HCT116 (cell line): ENCODE data around the gene KLHL22. TPM values are rescaled to one million over a fixed set of nuclear protein-coding genes. Genes with fewer than 3 reads are reported as not detected.

Source experiments
- ATAC-seq: fragments of 200-7000 bp; cut with Tn5 transposase; 2 replicates; pipeline ENCODE4 v1.9.1; 2020; ENCODE audit warnings: mild to moderate bottlenecking, moderate library complexity
- BruUV-seq: library from RNA; stranded (reverse); fragments of 400-500 nt; replicated peaks from 2 replicates; lab custom pipeline; 2021; lab: Mats Ljungman, UMichigan
- CTCF ChIA-PET: fragments of 300-600 bp; sonication (Branson Sonifier 250); formaldehyde crosslinking; loops from one replicate; lab custom pipeline; 2021; ENCODE audit warnings: antibody characterized with exemption; lab: Charles Lee
- POLR2A ChIA-PET: fragments of 300-600, 350-600 bp; sonication (Branson Sonifier 250); formaldehyde crosslinking; loops from one replicate; lab custom pipeline; 2021; ENCODE audit warnings: antibody characterized with exemption; lab: Charles Lee
- RAD21 ChIA-PET, 2 experiments: fragments of 300-600 bp; sonication (Branson Sonifier 250); formaldehyde crosslinking; loops; one replicate each; lab custom pipeline; 2023; ENCODE audit warnings: low total read pairs in 2 of 2; ENCODE audit not compliant: uncharacterized antibody in 2 of 2, unreplicated experiment in 2 of 2, low non-redundant PET in 1 of 2; lab: Charles Lee
- DNase-seq: peaks from one replicate; pipeline ENCODE4 v3.0.0-alpha.2; 2010; ENCODE audit warnings: low read depth, low spot score
- H2AFZ ChIP-seq: fragments of 200-600 bp; shearing (Covaris generic), sonication (generic); 2 replicates; pipeline ENCODE4 v1.6.1; 2017; ENCODE audit warnings: low read depth, mixed run types, mixed read lengths, antibody characterized with exemption, low read length; ENCODE audit not compliant: poor library complexity, severe bottlenecking
- H3K27ac ChIP-seq: 2 replicates; pipeline ENCODE4 v1.5.1; 2012; ENCODE audit warnings: low read depth, low read length
- H3K27me3 ChIP-seq: fragments of 200-600 bp; sonication (generic); 2 replicates; pipeline ENCODE4 v1.6.1; 2016; ENCODE audit warnings: mixed run types, low read length, mixed read lengths; ENCODE audit not compliant: insufficient read depth
- H3K36me3 ChIP-seq, 2 experiments: fragments of 200-500 bp in 1 of 2; fragments of 200-600 bp in 1 of 2; sonication (Bioruptor generic) in 1 of 2; sonication (generic) in 1 of 2; 2 replicates each; pipeline versions ENCODE4 v1.5.1 to v1.6.1; 2014 to 2016; ENCODE audit warnings: low read length in 2 of 2, inconsistent platforms in 1 of 2, mixed read lengths in 1 of 2, mixed run types in 1 of 2; ENCODE audit not compliant: insufficient read depth in 2 of 2, control insufficient read depth in 1 of 2
- H3K4me1 ChIP-seq, 2 experiments: fragments of 200-600 bp in 1 of 2; sonication (generic) in 1 of 2; 2 replicates each; pipeline versions ENCODE4 v1.5.1 to v1.6.1; 2012 to 2017; ENCODE audit warnings: low read length in 2 of 2, inconsistent platforms in 1 of 2, mild to moderate bottlenecking in 1 of 2, mixed read lengths in 1 of 2, mixed run types in 1 of 2, moderate library complexity in 1 of 2; ENCODE audit not compliant: insufficient read depth in 2 of 2, control insufficient read depth in 1 of 2
- H3K4me2 ChIP-seq: fragments of 200-600 bp; sonication (generic); 2 replicates; pipeline ENCODE4 v1.6.1; 2017; ENCODE audit warnings: mixed run types, low read length, mixed read lengths
- H3K4me3 ChIP-seq, 2 experiments: fragments of 200-600 bp in 1 of 2; sonication (generic) in 1 of 2; replicated peaks in 1 of 2; 2 replicates each; pipeline ENCODE4 v1.5.1; 2011 to 2016; ENCODE audit warnings: low read length in 2 of 2, control low read depth in 1 of 2, low read depth in 1 of 2, mild to moderate bottlenecking in 1 of 2, mixed read lengths in 1 of 2, mixed run types in 1 of 2
- H3K79me2 ChIP-seq: fragments of 200-600 bp; sonication (generic); 2 replicates; pipeline ENCODE4 v1.6.1; 2017; ENCODE audit warnings: mild to moderate bottlenecking, mixed run types, low read length, moderate library complexity, mixed read lengths; ENCODE audit not compliant: insufficient read depth
- H3K9ac ChIP-seq: fragments of 200-600 bp; sonication (generic); 2 replicates; pipeline ENCODE4 v1.6.1; 2016; ENCODE audit warnings: low read length, mixed read lengths
- H3K9me2 ChIP-seq: fragments of 200-600 bp; sonication (generic), shearing (Covaris generic); 2 replicates; pipeline ENCODE4 v1.6.1; 2017; ENCODE audit warnings: mixed run types, mild to moderate bottlenecking, moderate library complexity; ENCODE audit not compliant: insufficient read depth
- H3K9me3 ChIP-seq, 2 experiments: fragments of 200-500 bp in 1 of 2; fragments of 200-600 bp in 1 of 2; sonication (Bioruptor generic) in 1 of 2; sonication (generic) in 1 of 2; 2 replicates each; pipeline ENCODE4 v1.6.1; 2014 to 2017; ENCODE audit warnings: low read length in 2 of 2, mixed read lengths in 2 of 2, inconsistent platforms in 1 of 2, low read depth in 1 of 2, mild to moderate bottlenecking in 1 of 2, mixed run types in 1 of 2, moderate library complexity in 1 of 2; ENCODE audit not compliant: control insufficient read depth in 1 of 2, insufficient read depth in 1 of 2
- H4K20me1 ChIP-seq: fragments of 200-600 bp; sonication (generic), shearing (Covaris generic); 2 replicates; pipeline ENCODE4 v1.6.1; 2017; ENCODE audit warnings: mixed run types, mild to moderate bottlenecking, moderate library complexity; ENCODE audit not compliant: insufficient read depth
- ATF3 ChIP-seq: IDR thresholded peaks from 2 replicates; pipeline ENCODE4 v1.6.1; 2012
- CBX3 ChIP-seq: IDR thresholded peaks from 2 replicates; pipeline ENCODE4 v1.6.1; 2012; ENCODE audit warnings: low read depth
- CEBPB ChIP-seq: IDR thresholded peaks from 2 replicates; pipeline ENCODE4 v1.6.1; 2012; ENCODE audit warnings: low read depth
- CTCF ChIP-seq, 3 experiments: fragments of 200-600 bp in 1 of 3; sonication (generic) in 1 of 3; IDR thresholded peaks in 2 of 3; conservative IDR thresholded peaks in 1 of 3; 2 replicates each; pipeline ENCODE4 v1.5.1; 2012 to 2017; ENCODE audit warnings: low read depth in 2 of 3, low read length in 2 of 3, antibody characterized with exemption in 1 of 3, borderline replicate concordance in 1 of 3, control low read depth in 1 of 3, mild to moderate bottlenecking in 1 of 3, mixed read lengths in 1 of 3, mixed run types in 1 of 3, moderate library complexity in 1 of 3; ENCODE audit not compliant: insufficient read depth in 1 of 3
- EGR1 ChIP-seq: IDR thresholded peaks from 2 replicates; pipeline ENCODE4 v1.6.1; 2012; ENCODE audit warnings: low read depth
- ELF1 ChIP-seq: IDR thresholded peaks from 2 replicates; pipeline ENCODE4 v1.6.1; 2012; ENCODE audit warnings: low read depth, borderline replicate concordance
- EZH2phosphoT487 ChIP-seq: fragments of 200-600 bp; IDR thresholded peaks from 2 replicates; pipeline ENCODE4 v1.6.1; 2018; ENCODE audit warnings: antibody characterized with exemption, borderline replicate concordance
- FOSL1 ChIP-seq: IDR thresholded peaks from 2 replicates; pipeline ENCODE4 v1.6.1; 2012; ENCODE audit warnings: low read depth
- JUND ChIP-seq: IDR thresholded peaks from 2 replicates; pipeline ENCODE4 v1.6.1; 2012
- POLR2A ChIP-seq: IDR thresholded peaks from 2 replicates; pipeline ENCODE4 v1.7.0; 2011; ENCODE audit warnings: borderline replicate concordance; ENCODE audit not compliant: insufficient read depth, insufficient read length; ENCODE audit errors: extremely low read depth
- RAD21 ChIP-seq: IDR thresholded peaks from 2 replicates; pipeline ENCODE4 v1.6.1; 2012; ENCODE audit warnings: low read depth, mild to moderate bottlenecking
- REST ChIP-seq: IDR thresholded peaks from 2 replicates; pipeline ENCODE4 v1.6.1; 2012; ENCODE audit warnings: low read depth
- SIN3A ChIP-seq: IDR thresholded peaks from 2 replicates; pipeline ENCODE4 v1.6.1; 2012; ENCODE audit warnings: low read depth
- SP1 ChIP-seq: IDR thresholded peaks from 2 replicates; pipeline ENCODE4 v1.6.1; 2012; ENCODE audit warnings: low read depth
- SRF ChIP-seq: IDR thresholded peaks from 2 replicates; pipeline ENCODE4 v1.6.1; 2012; ENCODE audit warnings: low read depth
- TCF7L2 ChIP-seq: IDR thresholded peaks from 2 replicates; pipeline ENCODE4 v1.7.0; 2011; ENCODE audit warnings: borderline replicate concordance, inconsistent platforms; ENCODE audit not compliant: insufficient read depth, insufficient read length; ENCODE audit errors: extremely low read depth
- YY1 ChIP-seq: IDR thresholded peaks from 2 replicates; pipeline ENCODE4 v1.6.1; 2011; ENCODE audit warnings: low read length, low read depth, moderate library complexity, mild to moderate bottlenecking; ENCODE audit not compliant: insufficient replicate concordance; ENCODE audit errors: extremely low read depth
- ZFX ChIP-seq: fragments of 450-650 bp; IDR thresholded peaks from 2 replicates; pipeline ENCODE4 v1.6.1; 2017
- ZNF274 ChIP-seq: fragments of 200-500 bp; sonication (Bioruptor generic); IDR thresholded peaks from 2 replicates; pipeline ENCODE4 v1.6.1; 2014; ENCODE audit warnings: mild to moderate bottlenecking, low read depth, low read length, inconsistent platforms
- intact Hi-C: fragments of 100-400 bp; cut with micrococcal nuclease; formaldehyde crosslinking; loops from 2 replicates; pipeline ENCODE4 v1.10.0; 2022
- total RNA-seq: library from RNA; stranded (reverse); gene quantifications from one replicate; pipeline ENCODE4 v1.2.1, GENCODE V29; 2021; ENCODE audit not compliant: unreplicated experiment

The KLHL22 gene
- total RNA-seq, 1 experiment from 2014 or later: 16.4 TPM

- intact Hi-C loops: no loop called here
- ChIA-PET CTCF (no interaction called here), POLR2A (no interaction called here), RAD21 (no interaction called here)
- no peak for ATAC-seq
- Histone ChIP-seq H3K4me2 (no peak overlapping the region), H3K9ac (no peak overlapping the region), H3K4me1 (no peaks in the 10 kb centered on the region), H2AFZ (no peak overlapping the region), H3K36me3 (no peaks in the 10 kb centered on the region), H3K27ac (no peak overlapping the region), H3K9me3 (no peaks in the 10 kb centered on the region), H3K9me2 (no peaks in the 10 kb centered on the region), H3K4me3 (no peak overlapping the region), H4K20me1 (no peaks in the 10 kb centered on the region), H3K27me3 (no peaks in the 10 kb centered on the region), H3K79me2 (no peaks in the 10 kb centered on the region)
- TF ChIP-seq RAD21: no peak
- TF ChIP-seq CBX3: no peak
- no peak for TF ChIP-seq ATF3
- TF ChIP-seq CTCF (IDR thresholded peaks at IDR 0.05 in 2 of 3, conservative IDR thresholded peaks at IDR 0.05 in 1 of 3; ENCODE audit: borderline replicate concordance in 1 of 3, insufficient read depth in 1 of 3, low read depth in 2 of 3, low read length in 2 of 3): no peak
- no peak for TF ChIP-seq SIN3A
- no peak for TF ChIP-seq ZFX
- TF ChIP-seq SRF: no peak
- TF ChIP-seq ELF1: no peak
- TF ChIP-seq TCF7L2: no peak
- TF ChIP-seq POLR2A: no peak
- no peak for TF ChIP-seq FOSL1
- TF ChIP-seq YY1: no peak
- no peak for TF ChIP-seq EZH2phosphoT487
- no peak for TF ChIP-seq SP1
- TF ChIP-seq EGR1: no peak
- no peak for TF ChIP-seq JUND
- TF ChIP-seq REST: no peak
- TF ChIP-seq CEBPB: no peak
- no peak for TF ChIP-seq ZNF274
- no TSS peak for BruUV-seq
- no peak for DNase-seq
These were observed 10.5 kb downstream of the KLHL22 start for GRCh38 chr22:20484948-20485683.
